ENCODE measurements around the gene AP3D1.
"Not testable (repeated sequence)": the region's sequence is repeated elsewhere in the genome, so short reads cannot be mapped to it uniquely, and the experiment has no call there.

The AP3D1 gene

GRCh38 chr19:2151339-2152229 is at the start of gene AP3D1:
Gene AP3D1, minus strand, starts transcription at chr19:2151566. Its CDS starts 232 bp downstream, at chr19:2151334.
- DNase-seq (ENCODE audit: low spot score), result peak; percentile 98

GRCh38 chr19:2200624-2201294 is 49.4 kb upstream of the AP3D1 start:
- not testable (repeated sequence) for DNase-seq (ENCODE audit: low spot score)

- no peak for DNase-seq (ENCODE audit: low spot score)
These were observed 48.7 kb upstream of the AP3D1 start for GRCh38 chr19:2199861-2200623.

- no peak for DNase-seq (ENCODE audit: low spot score)
These were observed 47.8 kb upstream of the AP3D1 start for GRCh38 chr19:2199215-2199614.

GRCh38 chr19:2198317-2198716 is 47.0 kb upstream of the AP3D1 start:
- no peak for DNase-seq (ENCODE audit: low spot score)

GRCh38 chr19:2197270-2197669 is 45.9 kb upstream of the AP3D1 start:
- DNase-seq (ENCODE audit: low spot score), result no peak

GRCh38 chr19:2195914-2196313 is 44.5 kb upstream of the AP3D1 start:
- DNase-seq (ENCODE audit: low spot score), result no peak

- no peak for DNase-seq (ENCODE audit: low spot score)
These were observed 44.0 kb upstream of the AP3D1 start for GRCh38 chr19:2195361-2195760.

GRCh38 chr19:2194513-2195078 is 43.2 kb upstream of the AP3D1 start:
- DNase-seq (ENCODE audit: low spot score), result no peak

GRCh38 chr19:2193807-2194206 is 42.4 kb upstream of the AP3D1 start:
- DNase-seq (ENCODE audit: low spot score), result no peak

- no peak for DNase-seq (ENCODE audit: low spot score)
These were observed 41.5 kb upstream of the AP3D1 start for GRCh38 chr19:2192862-2193261.

GRCh38 chr19:2191456-2192310 is 40.3 kb upstream of the AP3D1 start:
- DNase-seq (ENCODE audit: low spot score), result no peak

GRCh38 chr19:2190848-2191455 is 39.6 kb upstream of the AP3D1 start:
- DNase-seq (ENCODE audit: low spot score), result no peak

- no peak for DNase-seq (ENCODE audit: low spot score)
These were observed 38.5 kb upstream of the AP3D1 start for GRCh38 chr19:2189880-2190279.

GRCh38 chr19:2188708-2189385 is 37.5 kb upstream of the AP3D1 start:
- no peak for DNase-seq (ENCODE audit: low spot score)

- DNase-seq (ENCODE audit: low spot score), result no peak
These were observed 35.8 kb upstream of the AP3D1 start for GRCh38 chr19:2187159-2187558.

GRCh38 chr19:2186071-2186846 is 34.9 kb upstream of the AP3D1 start:
- no peak for DNase-seq (ENCODE audit: low spot score)

- DNase-seq (ENCODE audit: low spot score), result no peak
These were observed 34.3 kb upstream of the AP3D1 start for GRCh38 chr19:2185734-2186070.

GRCh38 chr19:2184422-2184975 is 33.1 kb upstream of the AP3D1 start:
- no peak for DNase-seq (ENCODE audit: low spot score)
